Dermis microvascular lymphatic vessel endothelial cell (primary cell): ENCODE data around the gene MRPS31. TPM values are rescaled to one million over a fixed set of nuclear protein-coding genes. Genes with fewer than 3 reads are reported as not detected.

Experiments used
- DNase-seq, 2 donors: peaks; one replicate each; pipeline versions ENCODE4 v3.0.0 to v3.0.0-alpha.2; 2010; ENCODE audit warnings: low read depth in 2 of 2
- total RNA-seq: library from RNA; depleted of rRNA; stranded (reverse); fragments of >200 nt; gene quantifications from 2 replicates; pipeline ENCODE4 v1.2.1, GENCODE V29; 2014

The MRPS31 gene
- total RNA-seq, result 6.1 and 8.5 TPM in 2 replicates

- DNase-seq, result peak; percentile 91 to 92
These were observed at the start of gene MRPS31 for GRCh38 chr13:40770934-40771618. TSS of gene MRPS31 (minus strand) at chr13:40771190. CDS start at chr13:40771136, 54 bp downstream.

- DNase-seq, result no peak
These were observed 48.9 kb upstream of the MRPS31 start for GRCh38 chr13:40819797-40820315.

- no peak for DNase-seq
These were observed 47.9 kb upstream of the MRPS31 start for GRCh38 chr13:40818926-40819325.

GRCh38 chr13:40814803-40815202 is 43.8 kb upstream of the MRPS31 start:
- DNase-seq, result no peak

GRCh38 chr13:40813667-40814454 is 42.9 kb upstream of the MRPS31 start:
- DNase-seq, result peak in 1 of 2 donors; percentile 42

- peak in 1 of 2 donors; percentile 62 for DNase-seq
These were observed 41.9 kb upstream of the MRPS31 start for GRCh38 chr13:40812724-40813445.

- peak; percentile 22 to 34 for DNase-seq
These were observed 41.1 kb upstream of the MRPS31 start for GRCh38 chr13:40812102-40812501.

- no peak for DNase-seq
These were observed 38.5 kb upstream of the MRPS31 start for GRCh38 chr13:40809471-40809870.

GRCh38 chr13:40806241-40806640 is 35.3 kb upstream of the MRPS31 start:
- no peak for DNase-seq

GRCh38 chr13:40803316-40803715 is 32.3 kb upstream of the MRPS31 start:
- DNase-seq, result no peak

GRCh38 chr13:40801255-40802217 is 30.5 kb upstream of the MRPS31 start:
- no peak for DNase-seq

GRCh38 chr13:40800559-40800958 is 29.6 kb upstream of the MRPS31 start:
- DNase-seq, result no peak

GRCh38 chr13:40799508-40799907 is 28.5 kb upstream of the MRPS31 start:
- DNase-seq, result no peak

GRCh38 chr13:40798380-40798779 is 27.4 kb upstream of the MRPS31 start:
- no peak for DNase-seq

- DNase-seq, result no peak
These were observed 25.7 kb upstream of the MRPS31 start for GRCh38 chr13:40796649-40797048.

GRCh38 chr13:40794414-40795368 is 23.7 kb upstream of the MRPS31 start:
- no peak for DNase-seq

- no peak for DNase-seq
These were observed 22.3 kb upstream of the MRPS31 start for GRCh38 chr13:40793339-40793738.

- no peak for DNase-seq
These were observed 21.5 kb upstream of the MRPS31 start for GRCh38 chr13:40792284-40793051.

- DNase-seq, result no peak
These were observed 19.2 kb upstream of the MRPS31 start for GRCh38 chr13:40790154-40790616.
